Retinal pigment epithelial cell (primary cell): ENCODE results near the gene FAM43B.

ENCODE experiments used
- DNase-seq: peaks from one replicate; pipeline ENCODE4 v3.0.0-alpha.2; 2010; ENCODE audit warnings: low read depth
- H3K4me3 ChIP-seq: 2 replicates; pipeline ENCODE4 v1.5.1; 2011; ENCODE audit warnings: mild to moderate bottlenecking, low read length, control low read depth, moderate library complexity
- TF ChIP-seq, protein P1 (sequence below): conservative IDR thresholded peaks from 2 replicates; pipeline ENCODE4 v1.5.1; 2011; ENCODE audit warnings: low read depth, low read length, control low read depth, inconsistent platforms

Gene FAM43B

DNA sequence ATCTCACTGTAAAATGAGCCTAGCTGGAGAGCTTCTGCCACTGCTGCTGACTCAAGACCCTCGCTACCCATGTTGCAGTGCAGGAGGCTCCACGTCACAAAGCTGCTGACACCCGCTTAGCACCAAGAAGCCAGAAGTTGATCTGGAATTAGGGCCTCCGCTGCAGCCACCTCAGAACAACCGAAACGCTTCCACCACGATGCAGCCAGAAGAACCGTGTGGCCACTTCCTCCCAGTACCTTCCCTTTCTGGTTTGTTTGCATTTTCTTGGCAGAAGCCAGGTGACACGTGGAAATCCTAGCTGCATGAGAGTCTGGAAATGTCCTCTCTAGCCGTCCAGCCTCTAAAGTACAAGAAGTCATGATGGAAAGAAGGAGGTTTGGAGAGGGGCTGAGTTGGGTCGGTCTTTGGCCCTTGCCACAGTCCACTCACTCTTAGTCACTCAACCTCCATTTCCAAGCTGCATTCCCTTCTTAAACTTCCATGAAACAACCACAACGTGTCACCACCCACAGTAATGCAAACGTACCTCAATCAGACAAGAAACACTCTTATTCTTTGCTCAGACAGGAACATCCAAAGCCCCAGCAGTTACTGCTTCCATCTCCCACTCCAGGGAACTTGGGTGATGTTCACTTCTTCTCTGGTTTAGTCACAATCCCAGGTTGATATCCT, 26.5 kb downstream of the FAM43B start:
- no peak overlapping the region for H3K4me3 ChIP-seq
- TF ChIP-seq, protein P1, sequence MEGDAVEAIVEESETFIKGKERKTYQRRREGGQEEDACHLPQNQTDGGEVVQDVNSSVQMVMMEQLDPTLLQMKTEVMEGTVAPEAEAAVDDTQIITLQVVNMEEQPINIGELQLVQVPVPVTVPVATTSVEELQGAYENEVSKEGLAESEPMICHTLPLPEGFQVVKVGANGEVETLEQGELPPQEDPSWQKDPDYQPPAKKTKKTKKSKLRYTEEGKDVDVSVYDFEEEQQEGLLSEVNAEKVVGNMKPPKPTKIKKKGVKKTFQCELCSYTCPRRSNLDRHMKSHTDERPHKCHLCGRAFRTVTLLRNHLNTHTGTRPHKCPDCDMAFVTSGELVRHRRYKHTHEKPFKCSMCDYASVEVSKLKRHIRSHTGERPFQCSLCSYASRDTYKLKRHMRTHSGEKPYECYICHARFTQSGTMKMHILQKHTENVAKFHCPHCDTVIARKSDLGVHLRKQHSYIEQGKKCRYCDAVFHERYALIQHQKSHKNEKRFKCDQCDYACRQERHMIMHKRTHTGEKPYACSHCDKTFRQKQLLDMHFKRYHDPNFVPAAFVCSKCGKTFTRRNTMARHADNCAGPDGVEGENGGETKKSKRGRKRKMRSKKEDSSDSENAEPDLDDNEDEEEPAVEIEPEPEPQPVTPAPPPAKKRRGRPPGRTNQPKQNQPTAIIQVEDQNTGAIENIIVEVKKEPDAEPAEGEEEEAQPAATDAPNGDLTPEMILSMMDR: no peak
- no peak for DNase-seq

DNA sequence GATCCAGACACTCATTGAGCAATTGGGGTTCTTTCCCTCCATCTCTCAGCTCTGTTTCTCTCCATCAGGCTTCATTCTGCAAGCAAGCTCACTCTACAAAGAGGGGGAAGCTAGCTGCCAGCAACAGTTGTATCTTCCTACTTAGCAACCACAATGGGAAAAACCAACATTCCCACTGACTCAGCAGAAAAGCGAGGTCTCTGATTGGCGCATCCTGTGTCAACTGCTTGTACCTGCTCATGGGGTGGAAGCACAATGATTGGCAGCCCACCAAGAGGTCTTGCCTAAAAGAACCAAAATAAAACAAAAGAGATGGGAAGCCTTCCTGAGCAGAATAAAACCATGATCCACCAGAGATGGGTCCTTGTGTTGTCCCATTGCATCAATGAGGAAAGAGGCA, 32.5 kb downstream of the FAM43B start:
- DNase-seq: no peak
- TF ChIP-seq, protein P1: no peak
- no peak overlapping the region for H3K4me3 ChIP-seq

DNA sequence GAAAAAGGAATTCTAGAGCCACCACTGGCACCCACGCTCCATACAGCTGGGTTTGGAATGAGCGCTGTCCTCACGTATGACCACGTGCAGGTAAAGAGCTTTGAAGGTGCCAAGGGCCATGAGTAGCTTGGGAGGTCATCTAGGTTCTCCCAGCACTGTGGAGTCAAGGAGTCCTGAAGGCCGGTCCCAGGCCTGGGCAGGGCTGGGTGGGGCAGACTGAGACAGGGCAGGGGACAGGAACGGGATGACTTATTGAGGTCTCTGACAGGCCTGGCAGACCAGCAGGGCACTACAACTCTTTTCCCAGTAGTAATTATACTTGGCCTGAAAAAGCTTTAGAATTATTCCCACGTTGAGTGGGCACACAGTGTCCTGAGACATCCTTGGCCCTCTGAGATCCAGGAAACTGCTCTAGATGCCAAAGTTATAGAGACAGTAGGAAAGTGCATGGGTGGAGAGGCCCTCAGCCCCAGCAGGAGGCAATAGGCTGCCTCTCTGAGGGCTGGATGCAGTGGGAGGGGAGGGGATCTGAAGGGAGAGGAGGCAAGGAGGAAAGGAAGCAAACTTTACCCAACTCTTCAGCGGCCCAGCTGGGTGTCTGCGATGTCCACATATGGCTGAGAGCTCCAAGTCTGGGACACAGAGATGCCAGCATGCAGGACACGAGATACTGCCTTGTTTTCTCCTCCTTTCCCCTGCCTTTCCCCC, 34.7 kb downstream of the FAM43B start:
- TF ChIP-seq, protein P1: no peak
- no peak overlapping the region for H3K4me3 ChIP-seq
- no peak for DNase-seq

DNA sequence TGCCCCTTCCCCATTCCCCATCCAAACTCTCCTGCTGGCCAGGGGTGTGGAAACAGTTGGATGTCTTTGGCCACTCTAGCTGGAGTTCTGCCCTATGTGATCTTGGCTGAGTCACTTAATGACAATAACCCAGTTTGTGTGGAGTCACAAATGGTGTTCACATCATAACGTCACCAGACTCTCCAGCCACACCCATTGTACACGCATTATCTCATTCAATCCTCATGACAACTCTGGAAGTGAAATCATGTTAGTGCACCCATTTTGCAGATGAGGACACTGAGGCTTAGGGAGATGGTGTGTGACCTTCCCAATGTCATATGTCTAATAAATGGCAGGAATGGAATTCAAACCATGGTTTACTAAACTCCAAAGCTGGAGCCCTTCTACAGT, 35.3 kb downstream of the FAM43B start:
- TF ChIP-seq, protein P1: no peak
- no peak for DNase-seq
- H3K4me3 ChIP-seq: no peak overlapping the region

DNA sequence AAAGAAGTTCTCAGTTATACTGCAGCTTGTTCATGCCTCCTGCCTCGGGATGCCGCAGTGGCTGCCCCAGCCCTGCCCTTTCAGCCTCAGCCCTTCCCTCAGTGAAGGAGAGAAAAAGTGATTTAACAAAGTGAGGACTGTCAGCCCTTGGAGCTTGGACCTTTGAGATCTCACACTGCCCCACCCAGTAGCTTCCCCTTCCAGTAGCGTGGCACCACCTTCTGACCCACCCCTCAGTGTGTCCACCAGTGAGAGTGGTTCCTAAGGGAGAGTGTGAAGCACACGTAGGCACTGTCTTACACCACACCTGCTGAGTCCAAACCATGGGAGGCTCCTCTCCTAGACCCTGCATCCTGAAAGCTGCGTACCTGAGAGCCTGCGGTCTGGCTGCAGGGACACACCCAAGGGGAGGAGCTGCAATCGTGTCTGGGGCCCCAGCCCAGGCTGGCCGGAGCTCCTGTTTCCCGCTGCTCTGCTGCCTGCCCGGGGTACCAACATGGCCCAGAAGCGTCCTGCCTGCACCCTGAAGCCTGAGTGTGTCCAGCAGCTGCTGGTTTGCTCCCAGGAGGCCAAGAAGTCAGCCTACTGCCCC, 36.4 kb downstream of the FAM43B start, which contains the start of gene CDA:
CDA (plus strand) TSS at position 464 of the 592 bp plus-strand sequence; CDS start at position 497, 33 bp downstream.
- TF ChIP-seq, protein P1: no peak
- no peak within 1 kb of the TSS for H3K4me3 ChIP-seq
- no peak for DNase-seq

DNA sequence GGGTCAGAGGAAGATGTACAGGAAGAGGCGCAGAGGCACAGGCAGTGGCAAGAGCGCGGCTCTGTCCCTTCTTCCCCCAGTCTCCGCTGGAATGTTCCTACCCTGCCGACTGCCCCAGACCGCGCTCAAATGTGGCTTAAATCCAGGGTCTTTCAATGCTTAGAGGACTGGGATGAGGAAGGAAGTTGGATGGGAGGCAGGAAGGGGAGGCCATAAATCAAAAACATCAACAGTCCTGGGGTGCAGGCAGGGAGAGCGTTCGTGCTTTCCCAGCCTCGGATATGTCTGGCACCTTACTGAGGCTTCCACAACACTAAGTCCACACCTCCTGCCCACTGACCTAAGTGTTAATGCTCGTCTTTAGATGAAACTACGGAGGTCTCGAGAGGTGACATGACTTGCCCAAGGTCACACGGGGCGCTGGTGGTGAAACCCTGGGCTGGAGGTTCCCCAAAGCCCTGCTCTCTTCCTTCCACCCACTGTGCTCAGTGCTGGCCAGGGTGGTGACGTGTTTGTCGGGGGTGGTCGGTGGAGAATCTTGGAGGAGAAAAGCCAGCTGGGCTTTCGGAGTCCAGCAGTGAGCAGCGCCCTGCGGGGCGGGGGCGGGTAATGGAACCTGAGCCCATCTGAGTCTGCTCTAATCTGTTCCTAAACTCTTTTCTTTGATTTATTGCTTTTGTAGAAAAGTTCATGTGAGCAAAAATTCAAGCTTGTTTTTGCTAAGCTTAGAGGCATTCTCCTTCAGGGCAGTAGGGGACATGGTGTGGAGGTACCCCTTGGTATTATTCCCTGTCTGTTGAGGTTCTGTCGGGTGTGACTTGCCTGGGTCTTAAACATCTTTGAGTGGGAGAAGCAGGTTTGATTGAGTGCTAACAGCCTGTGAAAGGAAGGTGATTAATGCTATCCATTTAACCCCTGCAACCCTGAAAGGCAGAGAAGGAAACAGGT, 37.2 kb downstream of the FAM43B start:
- H3K4me3 ChIP-seq: no peak overlapping the region
- TF ChIP-seq, protein P1: no peak
- no peak for DNase-seq
